Mesothelial cell of epicardium (in vitro differentiated cells): Measurements from ENCODE around the gene PSMC4. TPM values are rescaled to one million over a fixed set of nuclear protein-coding genes. Genes with fewer than 3 reads are reported as not detected.
A peak's percentile ranks its signal among the peaks of the same experiment; 100 is the strongest.

Experiments used
- DNase-seq, 2 experiments: peaks; one replicate each; pipeline ENCODE4 v3.0.0; 2021; ENCODE audit warnings: low spot score in 2 of 2; ENCODE audit not compliant: unreplicated experiment in 2 of 2
- H3K27ac Mint-ChIP-seq: 2 replicates; pipeline ENCODE4 v1.8.0; 2021; ENCODE audit warnings: mixed read lengths
- H3K27me3 Mint-ChIP-seq: 2 replicates; pipeline ENCODE4 v1.8.0; 2021; ENCODE audit warnings: low read depth, mixed read lengths
- H3K36me3 Mint-ChIP-seq: 2 replicates; pipeline ENCODE4 v1.8.0; 2021; ENCODE audit warnings: mixed read lengths
- H3K4me1 Mint-ChIP-seq: 2 replicates; pipeline ENCODE4 v1.8.0; 2021; ENCODE audit warnings: mixed read lengths
- H3K4me3 Mint-ChIP-seq: 2 replicates; pipeline ENCODE4 v1.8.0; 2021; ENCODE audit warnings: mild to moderate bottlenecking, moderate library complexity, mixed read lengths
- H3K9me3 Mint-ChIP-seq: 2 replicates; pipeline ENCODE4 v1.8.0; 2021; ENCODE audit warnings: mixed read lengths
- total RNA-seq: library from RNA; stranded (reverse); gene quantifications from 3 replicates; pipeline ENCODE4 v1.2.1, GENCODE V29; 2021
- TF ChIP-seq, protein P1 (sequence below): fragments of 200-600 bp; sonication (generic); IDR thresholded peaks from one replicate; pipeline ENCODE4 v1.5.0; 2021; ENCODE audit warnings: antibody characterized with exemption; ENCODE audit not compliant: unreplicated experiment

The PSMC4 gene
- total RNA-seq, 1 donor from 2014 or later = 85.8 TPM

DNA sequence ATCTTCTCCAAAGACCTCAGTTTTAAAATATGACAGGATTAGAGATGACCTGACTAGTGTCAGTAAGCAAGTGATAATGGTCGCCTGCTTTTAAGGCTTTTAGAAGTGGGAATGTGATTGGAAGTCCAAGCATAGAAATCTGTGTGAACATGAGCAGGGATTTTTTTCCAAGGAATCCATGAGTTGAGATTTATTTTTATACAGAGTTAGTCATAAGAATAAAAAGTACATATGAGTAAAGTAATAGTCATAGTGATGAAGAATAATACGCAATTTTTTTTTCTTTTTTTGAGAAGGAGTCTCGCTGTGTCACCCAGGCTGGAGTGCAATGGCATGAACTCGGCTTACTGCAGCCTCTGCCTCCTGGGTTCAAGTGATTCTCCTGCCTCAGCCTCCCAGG lies 27.5 kb downstream of the PSMC4 start:
- H3K27ac Mint-ChIP-seq = no peak overlapping the region
- H3K27me3 Mint-ChIP-seq = no peaks in the 10 kb centered on the region
- peaks cover 7% of the 10 kb centered on the region for H3K9me3 Mint-ChIP-seq
- DNase-seq = no peak
- TF ChIP-seq, protein P1, sequence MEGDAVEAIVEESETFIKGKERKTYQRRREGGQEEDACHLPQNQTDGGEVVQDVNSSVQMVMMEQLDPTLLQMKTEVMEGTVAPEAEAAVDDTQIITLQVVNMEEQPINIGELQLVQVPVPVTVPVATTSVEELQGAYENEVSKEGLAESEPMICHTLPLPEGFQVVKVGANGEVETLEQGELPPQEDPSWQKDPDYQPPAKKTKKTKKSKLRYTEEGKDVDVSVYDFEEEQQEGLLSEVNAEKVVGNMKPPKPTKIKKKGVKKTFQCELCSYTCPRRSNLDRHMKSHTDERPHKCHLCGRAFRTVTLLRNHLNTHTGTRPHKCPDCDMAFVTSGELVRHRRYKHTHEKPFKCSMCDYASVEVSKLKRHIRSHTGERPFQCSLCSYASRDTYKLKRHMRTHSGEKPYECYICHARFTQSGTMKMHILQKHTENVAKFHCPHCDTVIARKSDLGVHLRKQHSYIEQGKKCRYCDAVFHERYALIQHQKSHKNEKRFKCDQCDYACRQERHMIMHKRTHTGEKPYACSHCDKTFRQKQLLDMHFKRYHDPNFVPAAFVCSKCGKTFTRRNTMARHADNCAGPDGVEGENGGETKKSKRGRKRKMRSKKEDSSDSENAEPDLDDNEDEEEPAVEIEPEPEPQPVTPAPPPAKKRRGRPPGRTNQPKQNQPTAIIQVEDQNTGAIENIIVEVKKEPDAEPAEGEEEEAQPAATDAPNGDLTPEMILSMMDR = no peak
- peaks cover 22% of the 10 kb centered on the region for H3K4me1 Mint-ChIP-seq
- peak overlapping the region; percentile 91 for H3K4me3 Mint-ChIP-seq
- H3K36me3 Mint-ChIP-seq = peaks cover 13% of the 10 kb centered on the region

DNA sequence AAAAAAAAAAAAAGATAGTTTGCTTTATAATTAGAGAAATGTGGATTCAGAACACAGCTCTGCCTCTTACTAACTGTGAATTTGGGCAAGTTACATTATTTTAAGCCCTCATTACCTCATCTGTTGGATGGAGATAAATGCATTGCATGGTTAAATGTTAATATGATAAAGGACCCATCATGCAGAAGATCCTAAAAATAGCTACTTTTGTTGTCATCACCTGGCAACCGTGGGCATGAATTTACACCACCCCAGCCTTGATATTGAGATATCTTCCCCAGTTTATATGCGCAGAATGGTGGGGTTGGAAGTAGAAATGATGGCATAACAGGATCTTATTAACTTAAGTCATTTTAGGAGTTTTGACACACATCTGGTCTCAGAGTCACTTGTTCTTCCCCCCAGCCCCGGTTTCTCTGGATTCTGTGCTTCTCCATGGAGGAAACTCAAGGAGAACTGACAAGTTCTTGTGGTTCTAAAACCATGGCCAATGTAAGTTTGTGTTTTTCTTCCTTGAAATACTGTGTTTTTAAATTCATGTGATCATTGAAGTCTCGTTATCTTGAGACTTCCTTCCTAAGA lies 34.8 kb downstream of the PSMC4 start:
- TF ChIP-seq, protein P1 = no peak
- Mint-ChIP-seq H3K4me1 (no peaks in the 10 kb centered on the region), H3K9me3 (peaks cover 16% of the 10 kb centered on the region), H3K36me3 (peaks cover 41% of the 10 kb centered on the region), H3K4me3 (no peak overlapping the region), H3K27ac (no peak overlapping the region), H3K27me3 (no peaks in the 10 kb centered on the region)
- no peak for DNase-seq

- H3K36me3 Mint-ChIP-seq = peaks cover 44% of the 10 kb centered on the region
- no peak for DNase-seq
- peaks cover 16% of the 10 kb centered on the region for H3K9me3 Mint-ChIP-seq
- H3K27me3 Mint-ChIP-seq = no peaks in the 10 kb centered on the region
- no peak overlapping the region for H3K4me3 Mint-ChIP-seq
- TF ChIP-seq, protein P1 = no peak
- H3K27ac Mint-ChIP-seq = no peak overlapping the region
- no peaks in the 10 kb centered on the region for H3K4me1 Mint-ChIP-seq
These were observed 35.3 kb downstream of the PSMC4 start for GRCh38 chr19:40006273-40006691.

DNA sequence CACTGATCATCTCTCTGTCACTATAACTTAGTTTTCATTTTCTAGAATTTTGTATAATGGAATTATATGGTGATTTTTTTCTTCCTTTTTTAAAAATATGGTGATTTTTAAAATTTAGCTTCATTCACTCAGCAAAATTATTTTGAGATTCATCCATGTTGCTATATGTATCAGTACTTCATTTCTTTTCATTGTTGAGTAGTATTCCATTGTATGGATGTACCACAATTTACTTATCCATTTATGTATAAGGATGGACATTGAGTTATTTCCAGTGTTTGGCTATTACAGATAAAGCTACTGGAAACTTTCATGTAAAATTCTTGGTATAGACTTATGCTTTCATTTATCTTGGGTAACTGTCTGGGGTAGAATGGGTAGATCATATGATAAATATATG lies 38.7 kb downstream of the PSMC4 start:
- DNase-seq = no peak
- Mint-ChIP-seq H3K4me3 (no peak overlapping the region), H3K27me3 (no peaks in the 10 kb centered on the region), H3K9me3 (peaks cover 44% of the 10 kb centered on the region), H3K36me3 (peaks cover 74% of the 10 kb centered on the region), H3K4me1 (no peaks in the 10 kb centered on the region), H3K27ac (no peak overlapping the region)
- TF ChIP-seq, protein P1 = no peak

GRCh38 chr19:40013991-40014390 lies 43.0 kb downstream of the PSMC4 start:
- Mint-ChIP-seq H3K4me3 (no peak overlapping the region), H3K36me3 (peaks cover 66% of the 10 kb centered on the region), H3K27me3 (no peaks in the 10 kb centered on the region), H3K9me3 (peaks cover 65% of the 10 kb centered on the region), H3K4me1 (no peaks in the 10 kb centered on the region), H3K27ac (no peak overlapping the region)
- TF ChIP-seq, protein P1 = no peak
- no peak for DNase-seq

GRCh38 chr19:40023969-40024368 lies 53.0 kb downstream of the PSMC4 start:
- H3K27ac Mint-ChIP-seq = no peak overlapping the region
- H3K36me3 Mint-ChIP-seq = peaks cover 44% of the 10 kb centered on the region
- no peak for DNase-seq
- H3K27me3 Mint-ChIP-seq = no peaks in the 10 kb centered on the region
- TF ChIP-seq, protein P1 = no peak
- no peak overlapping the region for H3K4me3 Mint-ChIP-seq
- no peaks in the 10 kb centered on the region for H3K4me1 Mint-ChIP-seq
- peaks cover 86% of the 10 kb centered on the region for H3K9me3 Mint-ChIP-seq
